Measurements from ENCODE around the gene NAPEPLD.
"Not testable (repeated sequence)": the region's sequence is repeated elsewhere in the genome, so short reads cannot be mapped to it uniquely, and the experiment has no call there.

The NAPEPLD gene

DNA sequence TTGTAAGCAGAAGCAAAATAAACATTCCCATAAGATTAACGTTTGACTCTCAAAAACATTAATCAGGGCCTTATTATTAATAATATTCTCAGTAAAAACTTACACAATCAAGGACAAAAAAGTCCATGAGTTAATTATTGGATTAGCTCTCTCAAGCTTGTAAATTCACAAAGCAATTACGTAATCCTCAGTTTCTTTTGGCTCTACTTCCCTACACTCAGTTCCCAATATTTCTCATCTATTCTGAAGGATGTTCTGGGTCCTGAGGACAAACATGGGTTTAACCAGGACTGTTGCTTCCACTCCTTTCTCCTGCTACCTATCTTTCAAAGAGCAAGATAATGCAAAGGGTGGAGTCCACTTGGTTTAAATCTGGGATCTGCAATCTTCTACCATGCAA is 89.4 kb downstream of the NAPEPLD start:
- DNase-seq = no peak

DNA sequence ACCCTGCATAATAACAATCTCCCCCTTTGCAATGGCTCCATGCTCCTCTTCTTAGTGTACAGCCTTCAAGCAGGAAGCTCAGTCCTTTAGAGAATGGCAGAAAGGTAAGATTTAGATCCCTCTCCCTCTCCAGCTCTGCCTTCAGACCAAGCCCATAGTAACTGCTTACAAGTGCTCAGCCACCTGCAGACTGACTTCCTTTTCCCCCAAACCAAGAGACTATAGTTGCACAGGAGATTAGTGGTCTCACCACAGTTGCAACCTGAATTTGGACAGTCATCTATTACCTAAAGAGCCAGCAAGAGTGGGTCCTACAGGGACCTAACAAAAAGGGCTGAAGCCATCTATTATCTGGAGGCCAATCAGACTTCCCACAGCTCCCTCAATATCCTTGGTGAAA is 90.8 kb downstream of the NAPEPLD start:
- DNase-seq = no peak

DNA sequence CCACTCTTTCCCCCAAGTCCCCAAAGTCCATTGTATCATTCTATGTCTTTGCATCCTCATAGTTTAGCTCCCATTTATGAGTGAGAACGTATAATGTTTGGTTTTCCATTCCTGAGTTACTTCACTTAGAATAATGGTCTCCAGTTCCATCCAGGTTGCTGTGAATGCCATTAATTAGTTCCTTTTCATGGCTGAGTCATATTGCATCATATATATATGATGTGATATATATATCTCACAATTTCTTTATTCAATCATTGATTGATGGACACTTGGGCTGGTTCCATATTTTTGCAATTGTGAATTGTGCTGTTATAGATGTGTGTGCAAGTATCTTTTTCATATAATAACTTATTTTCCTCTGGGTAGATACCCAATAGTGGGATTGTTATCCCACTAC is 92.9 kb downstream of the NAPEPLD start:
- not testable (repeated sequence) for DNase-seq

DNA sequence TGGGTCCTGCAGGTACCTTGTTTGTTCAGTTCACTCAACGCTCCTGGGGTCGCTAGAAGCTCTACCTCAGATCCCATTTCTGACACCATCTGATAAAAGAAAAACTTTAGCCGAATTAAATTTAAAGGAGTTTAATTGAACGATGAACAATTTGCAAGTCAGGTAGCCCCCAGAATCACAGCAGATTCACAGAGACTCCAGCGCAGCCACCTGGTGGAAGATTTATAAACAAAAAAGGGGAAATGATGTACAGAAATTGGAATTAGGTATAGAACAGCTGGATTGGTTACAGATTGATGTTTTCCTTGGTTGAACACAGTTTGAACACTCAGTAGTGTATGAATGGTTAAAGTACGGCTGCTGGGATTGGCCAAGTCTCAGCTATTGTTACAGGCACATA is 97.4 kb downstream of the NAPEPLD start:
- no peak for DNase-seq
